B cell (primary cell): Measurements from ENCODE around the gene LRIG3. TPM values are rescaled to one million over a fixed set of nuclear protein-coding genes. Genes with fewer than 3 reads are reported as not detected.

ENCODE experiments used
- ATAC-seq: fragments of 200-7000 bp; cut with Tn5 transposase; one replicate; pipeline ENCODE4 v1.10.0; 2021; ENCODE audit warnings: low read depth, mild to moderate bottlenecking, moderate number of reproducible peaks, moderate library complexity
- CTCF ChIA-PET: fragments of 350-600 bp; sonication (Branson Sonifier 250); formaldehyde crosslinking; loops from one replicate; lab custom pipeline; 2021; ENCODE audit warnings: antibody characterized with exemption, inconsistent platforms; lab: Charles Lee
- POLR2A ChIA-PET: fragments of 350-600 bp; sonication (Branson Sonifier 250); formaldehyde crosslinking; loops from one replicate; lab custom pipeline; 2021; ENCODE audit warnings: antibody characterized with exemption; lab: Charles Lee
- DNase-seq: peaks from one replicate; pipeline ENCODE4 v3.0.0; 2013
- H2AFZ ChIP-seq: 2 replicates; pipeline ENCODE4 v1.6.1; 2012; ENCODE audit warnings: mild to moderate bottlenecking, low read depth, low read length; ENCODE audit not compliant: insufficient read depth, poor library complexity, severe bottlenecking
- H3K27ac ChIP-seq, 2 donors: 1 replicate in 1 of 2; 2 replicates in 1 of 2; pipeline ENCODE4 v1.5.1; 2012 to 2013; ENCODE audit warnings: low read length in 2 of 2, mild to moderate bottlenecking in 2 of 2, moderate library complexity in 1 of 2
- H3K27me3 ChIP-seq, 4 experiments: fragments of 200-600 bp in 1 of 4; sonication (generic) in 1 of 4; replicated peaks in 1 of 4; 1 replicate in 2 of 4; 2 replicates in 2 of 4; pipeline versions ENCODE4 v1.6.1 to v1.7.0; 2013 to 2016; ENCODE audit warnings: low read length in 3 of 4, mild to moderate bottlenecking in 2 of 4, mixed read lengths in 1 of 4, moderate library complexity in 1 of 4; ENCODE audit not compliant: insufficient read depth in 4 of 4, control insufficient read depth in 3 of 4; ENCODE audit errors: control extremely low read depth in 1 of 4
- H3K36me3 ChIP-seq, 2 experiments: replicated peaks in 1 of 2; 1 replicate in 1 of 2; 2 replicates in 1 of 2; pipeline versions ENCODE4 v1.6.1 to v1.7.1; 2013; ENCODE audit warnings: low read length in 1 of 2; ENCODE audit not compliant: insufficient read depth in 2 of 2, control insufficient read depth in 1 of 2; ENCODE audit errors: control extremely low read depth in 1 of 2, extremely low read depth in 1 of 2
- H3K4me1 ChIP-seq, 2 donors: fragments of 200-600 bp in 1 of 2; sonication (generic) in 1 of 2; 1 replicate in 1 of 2; 2 replicates in 1 of 2; pipeline versions ENCODE4 v1.5.1 to v1.6.1; 2013 to 2017; ENCODE audit warnings: low read length in 2 of 2; ENCODE audit not compliant: control insufficient read depth in 2 of 2, insufficient read depth in 2 of 2
- H3K4me2 ChIP-seq: replicated peaks from 2 replicates; pipeline ENCODE3; 2012; ENCODE audit warnings: mild to moderate bottlenecking, low read depth, low read length; ENCODE audit not compliant: poor library complexity, severe bottlenecking
- H3K4me3 ChIP-seq, 5 experiments: fragments of 200-600 bp in 1 of 5; sonication (generic) in 1 of 5; 1 replicate in 3 of 5; 2 replicates in 2 of 5; pipeline versions ENCODE4 v1.5.1 to v1.7.0; 2011 to 2016; ENCODE audit warnings: low read length in 4 of 5, mild to moderate bottlenecking in 4 of 5, low read depth in 2 of 5, control low read depth in 1 of 5, moderate library complexity in 1 of 5; ENCODE audit not compliant: insufficient read depth in 1 of 5; ENCODE audit errors: control extremely low read depth in 1 of 5, extremely low read depth in 1 of 5
- H3K79me2 ChIP-seq: fragments of 200-600 bp; sonication (generic); one replicate; pipeline ENCODE4 v1.6.0; 2016; ENCODE audit warnings: low read length; ENCODE audit not compliant: control insufficient read depth, insufficient read depth
- H3K9ac ChIP-seq: fragments of 200-600 bp; sonication (generic); 2 replicates; pipeline ENCODE4 v1.6.1; 2017; ENCODE audit warnings: mild to moderate bottlenecking, low read length, moderate library complexity
- H3K9me3 ChIP-seq, 3 donors: one replicate each; pipeline versions ENCODE4 v1.6.1 to v1.7.1; 2013; ENCODE audit warnings: low read length in 2 of 3; ENCODE audit not compliant: control insufficient read depth in 2 of 3, insufficient read depth in 1 of 3; ENCODE audit errors: control extremely low read depth in 1 of 3
- H4K20me1 ChIP-seq: 2 replicates; pipeline ENCODE4 v1.6.0; 2012; ENCODE audit warnings: mild to moderate bottlenecking, low read length; ENCODE audit not compliant: insufficient read depth, control insufficient read depth, poor library complexity, severe bottlenecking
- H3K27ac Mint-ChIP-seq: one replicate; pipeline ENCODE4 v1.8.0; 2021; ENCODE audit warnings: mixed read lengths
- H3K27me3 Mint-ChIP-seq: one replicate; pipeline ENCODE4 v1.8.0; 2021; ENCODE audit warnings: mixed read lengths
- H3K4me1 Mint-ChIP-seq: one replicate; pipeline ENCODE4 v1.8.0; 2021; ENCODE audit warnings: mixed read lengths
- H3K4me3 Mint-ChIP-seq: one replicate; pipeline ENCODE4 v1.8.0; 2021; ENCODE audit warnings: mixed read lengths
- H3K9me3 Mint-ChIP-seq: one replicate; pipeline ENCODE4 v1.8.0; 2022; ENCODE audit warnings: mixed read lengths; ENCODE audit not compliant: insufficient read depth
- EZH2 ChIP-seq: IDR thresholded peaks from 2 replicates; pipeline ENCODE4 v1.6.1; 2012; ENCODE audit warnings: borderline replicate concordance, low read depth, mild to moderate bottlenecking, moderate library complexity, low read length; ENCODE audit not compliant: insufficient read depth, poor library complexity, severe bottlenecking
- WGBS: methylation state at CpG from one replicate; pipeline ENCODE4 v1.1.5; 2013; ENCODE audit warnings: missing lambda C conversion rate; ENCODE audit not compliant: insufficient coverage; 5-methylcytosine and 5-hydroxymethylcytosine counted together
- intact Hi-C: fragments of 100-400 bp; cut with micrococcal nuclease; formaldehyde crosslinking; loops from one replicate; pipeline ENCODE4 v1.10.0; 2022
- polyA plus RNA-seq: library from polyadenylated mRNA; depleted of rRNA; stranded (reverse); fragments of >200 nt; gene quantifications from 2 replicates; pipeline ENCODE4 v1.2.3, GENCODE V29; 2012
- total RNA-seq, 2 donors: library from RNA; stranded (reverse); fragments of 120-200 nt in 1 of 2; gene quantifications; 1 replicate in 1 of 2; 2 replicates in 1 of 2; pipeline versions ENCODE4 v1.2.3 to v1.2.4, GENCODE V29; 2013 to 2022
- TF ChIP-seq, protein P1 (sequence below): fragments of 200-600 bp; IDR thresholded peaks from one replicate; pipeline ENCODE4 v1.8.0; 2022; ENCODE audit warnings: antibody characterized with exemption, mild to moderate bottlenecking

The LRIG3 gene
- total and polyA plus RNA-seq, 2 donors (not counting 1 experiment from before 2014, with no cell fraction given), result 0.13 TPM; not detected in 1

DNA sequence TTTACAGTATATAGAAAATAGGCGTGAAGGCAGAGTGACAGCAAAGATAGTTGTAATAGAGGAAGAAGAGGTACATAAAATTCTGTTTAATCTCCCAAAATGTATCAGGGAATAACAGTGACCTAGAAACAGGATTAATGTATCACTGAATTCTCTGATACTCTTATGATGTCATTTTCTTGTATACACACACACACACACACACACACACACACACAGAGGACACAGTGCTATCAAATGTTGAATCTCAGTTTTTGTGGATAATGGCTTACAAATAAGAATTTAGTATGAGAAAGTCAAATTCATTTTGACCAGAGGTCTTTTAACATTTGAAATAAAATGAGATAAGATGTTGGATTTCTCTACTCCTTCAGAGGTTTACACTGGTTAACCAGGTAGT is 4.3 kb upstream of the LRIG3 start:
- Mint-ChIP-seq H3K9me3 (peaks cover 6% of the 10 kb centered on the region), H3K4me3 (no peak overlapping the region), H3K27ac (no peak overlapping the region), H3K27me3 (peaks cover 26% of the 10 kb centered on the region), H3K4me1 (peaks cover 8% of the 10 kb centered on the region)
- H3K27ac ChIP-seq, result no peak overlapping the region
- ChIA-PET CTCF (no interaction called here), POLR2A (no interaction called here)
- H3K9ac ChIP-seq, result no peak overlapping the region
- H3K36me3 ChIP-seq, result no peaks in the 10 kb centered on the region
- H3K4me1 ChIP-seq, result peaks cover 2 to 3% of the 10 kb centered on the region in 2 donors
- no peak for TF ChIP-seq EZH2
- TF ChIP-seq, protein P1, sequence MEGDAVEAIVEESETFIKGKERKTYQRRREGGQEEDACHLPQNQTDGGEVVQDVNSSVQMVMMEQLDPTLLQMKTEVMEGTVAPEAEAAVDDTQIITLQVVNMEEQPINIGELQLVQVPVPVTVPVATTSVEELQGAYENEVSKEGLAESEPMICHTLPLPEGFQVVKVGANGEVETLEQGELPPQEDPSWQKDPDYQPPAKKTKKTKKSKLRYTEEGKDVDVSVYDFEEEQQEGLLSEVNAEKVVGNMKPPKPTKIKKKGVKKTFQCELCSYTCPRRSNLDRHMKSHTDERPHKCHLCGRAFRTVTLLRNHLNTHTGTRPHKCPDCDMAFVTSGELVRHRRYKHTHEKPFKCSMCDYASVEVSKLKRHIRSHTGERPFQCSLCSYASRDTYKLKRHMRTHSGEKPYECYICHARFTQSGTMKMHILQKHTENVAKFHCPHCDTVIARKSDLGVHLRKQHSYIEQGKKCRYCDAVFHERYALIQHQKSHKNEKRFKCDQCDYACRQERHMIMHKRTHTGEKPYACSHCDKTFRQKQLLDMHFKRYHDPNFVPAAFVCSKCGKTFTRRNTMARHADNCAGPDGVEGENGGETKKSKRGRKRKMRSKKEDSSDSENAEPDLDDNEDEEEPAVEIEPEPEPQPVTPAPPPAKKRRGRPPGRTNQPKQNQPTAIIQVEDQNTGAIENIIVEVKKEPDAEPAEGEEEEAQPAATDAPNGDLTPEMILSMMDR, result no peak
- no peak overlapping the region for H2AFZ ChIP-seq
- DNase-seq, result no peak
- no peak for ATAC-seq
- H4K20me1 ChIP-seq, result no peaks in the 10 kb centered on the region
- H3K79me2 ChIP-seq, result no peaks in the 10 kb centered on the region
- WGBS, result no CpG with 5 or more reads among the region's 1 CpG
- H3K4me3 ChIP-seq, result no peak overlapping the region
- peaks cover 0 to 7% (median 3%) of the 10 kb centered on the region in 4 experiments for H3K27me3 ChIP-seq
- H3K4me2 ChIP-seq, result no peak overlapping the region
- intact Hi-C loops, result no loop called here
- H3K9me3 ChIP-seq, result no peaks in the 10 kb centered on the region

DNA sequence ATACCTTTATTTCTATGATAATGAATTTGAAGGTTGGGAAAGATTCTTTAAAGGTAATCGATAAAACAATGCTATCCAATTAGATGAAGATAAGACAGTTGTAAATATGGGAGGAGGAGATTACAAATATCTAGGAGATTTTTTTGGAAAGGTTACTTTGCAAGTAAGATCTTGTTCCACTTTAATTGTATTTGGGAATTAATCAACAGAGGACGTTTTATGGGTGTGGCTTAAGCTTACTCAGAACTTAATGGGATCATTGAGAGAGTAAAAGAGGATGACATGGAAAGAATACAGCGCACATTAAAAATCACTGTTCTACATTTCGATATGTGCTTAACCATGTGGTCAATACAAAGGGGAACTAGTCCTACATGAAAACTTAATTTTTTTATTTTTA is 3.5 kb upstream of the LRIG3 start:
- ATAC-seq (no peak), DNase-seq (no peak)
- ChIA-PET CTCF (no interaction called here), POLR2A (no interaction called here)
- no peaks in the 10 kb centered on the region for H4K20me1 ChIP-seq
- H2AFZ ChIP-seq, result no peak overlapping the region
- Mint-ChIP-seq H3K27me3 (peaks cover 26% of the 10 kb centered on the region), H3K4me1 (peaks cover 12% of the 10 kb centered on the region), H3K9me3 (peaks cover 6% of the 10 kb centered on the region), H3K27ac (no peak overlapping the region), H3K4me3 (no peak overlapping the region)
- no peaks in the 10 kb centered on the region for H3K36me3 ChIP-seq
- TF ChIP-seq, protein P1, result no peak
- no peak for TF ChIP-seq EZH2
- intact Hi-C loops, result no loop called here
- H3K79me2 ChIP-seq, result no peaks in the 10 kb centered on the region
- H3K9me3 ChIP-seq, result no peaks in the 10 kb centered on the region
- H3K4me1 ChIP-seq, result peaks cover 3% of the 10 kb centered on the region in 2 donors
- no peak overlapping the region for H3K4me3 ChIP-seq
- WGBS, result 80% methylated on average over 1 of the region's 4 CpGs
- H3K27ac ChIP-seq, result no peak overlapping the region
- no peak overlapping the region for H3K4me2 ChIP-seq
- no peak overlapping the region for H3K9ac ChIP-seq
- peaks cover 0 to 12% (median 9%) of the 10 kb centered on the region in 4 experiments for H3K27me3 ChIP-seq
